HG02798 (cell line): ENCODE measurements around the gene RHBDD1.
"Not testable (repeated sequence)": the region's sequence is repeated elsewhere in the genome, so short reads cannot be mapped to it uniquely, and the experiment has no call there.

Experiments
- ATAC-seq: cut with Tn5 transposase; IDR thresholded peaks from one replicate; pipeline ENCODE4 v1.9.1; 2021; ENCODE audit warnings: mild to moderate bottlenecking; ENCODE audit not compliant: unreplicated experiment, poor library complexity

Gene RHBDD1

GRCh38 chr2:226839161-226839560 is 3.3 kb downstream of the RHBDD1 start:
- no peak for ATAC-seq

- ATAC-seq, result no peak
Observed at GRCh38 chr2:226839951-226840350, 4.1 kb downstream of the RHBDD1 start.

- not testable (repeated sequence) for ATAC-seq
Observed at GRCh38 chr2:226843001-226843400, 7.1 kb downstream of the RHBDD1 start.

- peak; percentile 73 for ATAC-seq
Observed at GRCh38 chr2:226845386-226846116, 9.7 kb downstream of the RHBDD1 start.

GRCh38 chr2:226847090-226847489 is 11.2 kb downstream of the RHBDD1 start:
- ATAC-seq, result no peak

GRCh38 chr2:226847511-226847910 is 11.7 kb downstream of the RHBDD1 start:
- no peak for ATAC-seq

GRCh38 chr2:226849349-226849748 is 13.5 kb downstream of the RHBDD1 start:
- no peak for ATAC-seq

GRCh38 chr2:226850024-226850423 is 14.2 kb downstream of the RHBDD1 start:
- no peak for ATAC-seq

GRCh38 chr2:226855787-226856186 is 19.9 kb downstream of the RHBDD1 start:
- no peak for ATAC-seq

GRCh38 chr2:226860087-226860486 is 24.2 kb downstream of the RHBDD1 start:
- peak; percentile 36 for ATAC-seq

- peak; percentile 82 for ATAC-seq
Observed at GRCh38 chr2:226862623-226863022, 26.8 kb downstream of the RHBDD1 start.

GRCh38 chr2:226865273-226865672 is 29.4 kb downstream of the RHBDD1 start:
- ATAC-seq, result no peak

GRCh38 chr2:226865710-226866109 is 29.9 kb downstream of the RHBDD1 start:
- no peak for ATAC-seq

- no peak for ATAC-seq
Observed at GRCh38 chr2:226868331-226869162, 32.7 kb downstream of the RHBDD1 start.

GRCh38 chr2:226869371-226869770 is 33.5 kb downstream of the RHBDD1 start:
- no peak for ATAC-seq

- ATAC-seq, result peak; percentile 60
Observed at GRCh38 chr2:226873051-226873620, 37.3 kb downstream of the RHBDD1 start.

GRCh38 chr2:226873826-226874225 is 38.0 kb downstream of the RHBDD1 start:
- no peak for ATAC-seq

- ATAC-seq, result no peak
Observed at GRCh38 chr2:226874749-226875148, 38.9 kb downstream of the RHBDD1 start.

- no peak for ATAC-seq
Observed at GRCh38 chr2:226875438-226876225, 39.8 kb downstream of the RHBDD1 start.

- ATAC-seq, result no peak
Observed at GRCh38 chr2:226877491-226877890, 41.6 kb downstream of the RHBDD1 start.
